ENCODE data around the gene GZMM.

The GZMM gene

DNA sequence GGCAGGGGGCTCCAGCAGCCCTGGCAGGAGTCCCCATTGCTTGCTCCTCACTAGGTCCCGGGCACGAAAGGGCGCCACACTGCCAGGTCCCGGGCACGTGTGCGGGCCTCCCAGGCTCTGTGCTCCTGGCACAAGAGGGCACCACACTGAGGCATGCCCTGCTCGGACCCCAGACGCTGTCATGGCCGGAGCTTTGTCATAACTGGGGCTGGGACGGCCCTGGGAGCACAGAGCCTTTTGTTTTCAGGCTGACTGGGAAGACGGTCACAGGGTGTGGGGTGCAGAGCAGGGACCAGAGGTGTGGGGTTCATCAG, 35.9 kb downstream of the GZMM start:
- no peak overlapping the region for H3K4me3 ChIP-seq (ENCODE audit: low read depth, low read length)
- no peak for DNase-seq (ENCODE audit: low read depth)
- TF ChIP-seq, protein P1, sequence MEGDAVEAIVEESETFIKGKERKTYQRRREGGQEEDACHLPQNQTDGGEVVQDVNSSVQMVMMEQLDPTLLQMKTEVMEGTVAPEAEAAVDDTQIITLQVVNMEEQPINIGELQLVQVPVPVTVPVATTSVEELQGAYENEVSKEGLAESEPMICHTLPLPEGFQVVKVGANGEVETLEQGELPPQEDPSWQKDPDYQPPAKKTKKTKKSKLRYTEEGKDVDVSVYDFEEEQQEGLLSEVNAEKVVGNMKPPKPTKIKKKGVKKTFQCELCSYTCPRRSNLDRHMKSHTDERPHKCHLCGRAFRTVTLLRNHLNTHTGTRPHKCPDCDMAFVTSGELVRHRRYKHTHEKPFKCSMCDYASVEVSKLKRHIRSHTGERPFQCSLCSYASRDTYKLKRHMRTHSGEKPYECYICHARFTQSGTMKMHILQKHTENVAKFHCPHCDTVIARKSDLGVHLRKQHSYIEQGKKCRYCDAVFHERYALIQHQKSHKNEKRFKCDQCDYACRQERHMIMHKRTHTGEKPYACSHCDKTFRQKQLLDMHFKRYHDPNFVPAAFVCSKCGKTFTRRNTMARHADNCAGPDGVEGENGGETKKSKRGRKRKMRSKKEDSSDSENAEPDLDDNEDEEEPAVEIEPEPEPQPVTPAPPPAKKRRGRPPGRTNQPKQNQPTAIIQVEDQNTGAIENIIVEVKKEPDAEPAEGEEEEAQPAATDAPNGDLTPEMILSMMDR (IDR thresholded peaks at IDR 0.05; ENCODE audit: insufficient read depth, low read depth, low read length, missing control alignments) = no peak

DNA sequence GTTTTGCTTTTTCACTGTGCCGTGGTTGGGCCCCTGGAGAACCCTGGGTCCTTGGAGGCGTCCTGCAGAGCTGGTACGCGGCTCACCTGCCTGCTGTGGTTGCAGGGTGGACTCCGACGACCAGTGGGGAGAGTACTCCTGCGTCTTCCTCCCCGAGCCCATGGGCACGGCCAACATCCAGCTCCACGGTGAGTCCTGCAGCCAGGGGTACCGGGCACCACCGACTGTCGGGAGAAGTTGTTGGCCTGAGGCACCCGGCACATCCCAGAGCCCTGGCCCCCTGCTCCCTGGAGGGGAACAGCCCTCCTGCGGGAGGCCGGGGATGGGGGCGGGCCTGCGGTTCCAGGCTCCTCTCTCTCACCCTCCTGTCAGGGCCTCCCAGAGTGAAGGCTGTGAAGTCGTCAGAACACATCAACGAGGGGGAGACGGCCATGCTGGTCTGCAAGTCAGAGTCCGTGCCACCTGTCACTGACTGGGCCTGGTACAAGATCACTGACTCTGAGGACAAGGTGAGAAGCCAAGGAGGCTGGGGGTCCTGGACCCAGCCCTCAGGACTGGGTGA, 36.5 kb downstream of the GZMM start:
- TF ChIP-seq, protein P1 (IDR thresholded peaks at IDR 0.05; ENCODE audit: insufficient read depth, low read depth, low read length, missing control alignments) = no peak
- H3K4me3 ChIP-seq (ENCODE audit: low read depth, low read length) = no peak overlapping the region
- no peak for DNase-seq (ENCODE audit: low read depth)

DNA sequence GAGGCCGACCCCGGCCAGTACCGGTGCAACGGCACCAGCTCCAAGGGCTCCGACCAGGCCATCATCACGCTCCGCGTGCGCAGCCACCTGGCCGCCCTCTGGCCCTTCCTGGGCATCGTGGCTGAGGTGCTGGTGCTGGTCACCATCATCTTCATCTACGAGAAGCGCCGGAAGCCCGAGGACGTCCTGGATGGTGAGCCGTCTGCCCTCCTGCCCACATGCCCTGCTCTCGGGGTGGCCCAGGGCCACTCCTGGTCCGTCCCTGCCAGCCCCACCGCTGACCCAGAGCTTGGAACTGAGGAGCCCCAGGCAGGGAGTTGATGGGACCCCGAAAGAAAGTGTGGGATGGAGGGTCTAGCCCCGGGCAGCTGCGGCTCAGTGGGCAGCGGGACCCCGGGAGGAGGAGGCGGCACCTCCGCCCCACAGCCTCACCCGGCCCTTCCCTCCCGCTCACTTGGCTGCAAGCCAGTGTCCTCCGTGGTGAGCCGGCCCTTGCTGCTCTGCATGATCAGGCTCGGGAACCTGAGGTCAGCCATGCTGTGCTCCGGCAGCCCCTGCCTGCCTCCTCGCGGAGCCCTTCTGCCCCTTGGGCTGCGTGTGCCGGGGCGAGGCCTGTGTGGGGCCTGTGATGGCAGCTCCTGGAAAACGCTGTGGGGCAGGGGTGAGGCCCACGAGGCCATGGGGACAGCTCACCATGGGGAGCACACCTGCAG, 37.7 kb downstream of the GZMM start:
- TF ChIP-seq, protein P1 (IDR thresholded peaks at IDR 0.05; ENCODE audit: insufficient read depth, low read depth, low read length, missing control alignments) = no peak
- DNase-seq (ENCODE audit: low read depth) = no peak
- no peak overlapping the region for H3K4me3 ChIP-seq (ENCODE audit: low read depth, low read length)

DNA sequence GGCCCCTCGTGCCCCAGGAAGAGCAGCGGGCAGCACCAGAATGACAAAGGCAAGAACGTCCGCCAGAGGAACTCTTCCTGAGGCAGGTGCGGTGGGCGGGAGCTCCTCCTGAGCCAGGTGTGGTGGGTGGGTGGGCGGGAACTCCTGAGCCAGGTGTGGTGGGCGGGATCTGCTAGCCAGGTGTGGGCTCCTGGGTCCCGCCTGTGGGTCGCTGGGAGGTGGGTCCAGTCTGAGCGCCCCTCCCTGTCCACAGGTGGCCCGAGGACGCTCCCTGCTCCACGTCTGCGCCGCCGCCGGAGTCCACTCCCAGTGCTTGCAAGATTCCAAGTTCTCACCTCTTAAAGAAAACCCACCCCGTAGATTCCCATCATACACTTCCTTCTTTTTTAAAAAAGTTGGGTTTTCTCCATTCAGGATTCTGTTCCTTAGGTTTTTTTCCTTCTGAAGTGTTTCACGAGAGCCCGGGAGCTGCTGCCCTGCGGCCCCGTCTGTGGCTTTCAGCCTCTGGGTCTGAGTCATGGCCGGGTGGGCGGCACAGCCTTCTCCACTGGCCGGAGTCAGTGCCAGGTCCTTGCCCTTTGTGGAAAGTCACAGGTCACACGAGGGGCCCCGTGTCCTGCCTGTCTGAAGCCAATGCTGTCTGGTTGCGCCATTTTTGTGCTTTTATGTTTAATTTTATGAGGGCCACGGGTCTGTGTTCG, 38.8 kb downstream of the GZMM start:
- TF ChIP-seq, protein P1 (IDR thresholded peaks at IDR 0.05; ENCODE audit: insufficient read depth, low read depth, low read length, missing control alignments) = no peak
- H3K4me3 ChIP-seq (ENCODE audit: low read depth, low read length) = no peak overlapping the region
- no peak for DNase-seq (ENCODE audit: low read depth)

DNA sequence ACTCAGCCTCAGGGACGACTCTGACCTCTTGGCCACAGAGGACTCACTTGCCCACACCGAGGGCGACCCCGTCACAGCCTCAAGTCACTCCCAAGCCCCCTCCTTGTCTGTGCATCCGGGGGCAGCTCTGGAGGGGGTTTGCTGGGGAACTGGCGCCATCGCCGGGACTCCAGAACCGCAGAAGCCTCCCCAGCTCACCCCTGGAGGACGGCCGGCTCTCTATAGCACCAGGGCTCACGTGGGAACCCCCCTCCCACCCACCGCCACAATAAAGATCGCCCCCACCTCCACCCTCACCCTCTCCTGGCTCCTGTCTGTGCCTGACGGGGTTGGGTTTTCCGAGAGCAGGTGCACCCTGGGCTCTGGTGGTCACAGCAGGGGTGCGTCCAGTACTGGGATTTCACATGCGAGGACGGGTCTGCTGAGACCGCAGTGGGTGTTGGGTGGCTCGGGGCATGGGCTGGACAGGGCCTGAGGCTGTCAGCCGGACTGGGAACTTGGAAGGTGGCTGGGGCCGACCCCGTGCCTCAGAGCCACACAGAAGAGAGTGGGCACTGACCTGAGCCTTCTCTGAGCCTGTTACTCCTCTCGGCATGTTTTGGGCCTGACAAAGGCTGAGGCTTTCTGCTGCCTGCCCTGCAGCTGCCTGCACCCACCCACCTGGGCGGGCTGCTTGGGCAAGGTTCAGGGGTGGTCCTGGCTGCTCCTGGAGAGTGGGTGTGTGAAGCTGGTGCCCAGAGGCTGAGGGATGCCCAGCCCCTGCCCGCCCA, 39.5 kb downstream of the GZMM start:
- TF ChIP-seq, protein P1 (IDR thresholded peaks at IDR 0.05; ENCODE audit: insufficient read depth, low read depth, low read length, missing control alignments) = no peak
- H3K4me3 ChIP-seq (ENCODE audit: low read depth, low read length) = no peak overlapping the region
- DNase-seq (ENCODE audit: low read depth) = no peak

DNA sequence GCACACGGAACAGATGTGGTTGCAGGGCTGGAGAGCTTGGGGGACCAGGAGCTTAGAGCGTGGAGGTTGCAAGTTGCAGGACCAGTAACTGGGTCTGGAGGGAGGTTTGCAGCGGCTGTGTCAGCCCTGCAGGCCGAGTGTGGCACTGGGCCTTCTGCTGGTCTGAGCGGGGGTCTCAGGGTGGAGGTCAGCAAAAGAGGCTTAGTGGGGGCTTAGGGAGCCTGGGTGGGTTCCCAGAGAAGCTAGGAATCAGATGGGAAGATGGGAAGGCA, 40.1 kb downstream of the GZMM start:
- TF ChIP-seq, protein P1 (IDR thresholded peaks at IDR 0.05; ENCODE audit: insufficient read depth, low read depth, low read length, missing control alignments) = no peak
- no peak overlapping the region for H3K4me3 ChIP-seq (ENCODE audit: low read depth, low read length)
- no peak for DNase-seq (ENCODE audit: low read depth)

All from GM12865 (cell line).